ENCODE measurements around the gene AP2A1.

Gene AP2A1

DNA sequence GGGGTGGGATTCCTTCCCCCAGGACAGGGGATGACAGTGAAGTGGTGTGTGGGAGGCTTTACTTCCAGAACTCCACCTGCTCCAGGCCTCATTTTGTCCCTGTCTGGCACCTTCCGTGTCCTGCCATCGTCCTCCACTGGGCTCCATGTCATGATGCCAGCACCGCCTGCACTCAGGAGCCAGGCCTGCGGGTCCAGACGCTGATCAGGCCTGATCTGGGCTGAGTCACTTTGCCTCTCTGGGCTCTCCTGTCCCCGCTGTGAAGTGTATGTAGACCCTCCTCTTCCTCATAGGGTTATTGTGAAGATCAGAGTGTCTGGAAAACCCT lies 36.7 kb downstream of the AP2A1 start:
- no peak for TF ChIP-seq PPARA (CRISPR knock-in tag; IDR thresholded peaks at IDR 0.05; ENCODE audit: borderline replicate concordance)
- no peak for TF ChIP-seq ISL1 (CRISPR knock-in tag; IDR thresholded peaks at IDR 0.05)
- no peak for TF ChIP-seq TSHZ2 (CRISPR knock-in tag; IDR thresholded peaks at IDR 0.05)
- TF ChIP-seq ESRRG (CRISPR knock-in tag; IDR thresholded peaks at IDR 0.05): no peak
- no peak for TF ChIP-seq ARNTL (CRISPR knock-in tag; IDR thresholded peaks at IDR 0.05; ENCODE audit: borderline replicate concordance, low read depth)
- no peak for TF ChIP-seq TOX (CRISPR knock-in tag; IDR thresholded peaks at IDR 0.05; ENCODE audit: borderline replicate concordance)
- no peak for TF ChIP-seq SNAI2 (CRISPR knock-in tag; IDR thresholded peaks at IDR 0.05)
- no peak for TF ChIP-seq ZNF8 (CRISPR knock-in tag; IDR thresholded peaks at IDR 0.05)
- no peak for TF ChIP-seq GLIS3 (CRISPR knock-in tag; IDR thresholded peaks at IDR 0.05)
- TF ChIP-seq RARB (CRISPR knock-in tag; IDR thresholded peaks at IDR 0.05): no peak
- TF ChIP-seq ZFP30 (CRISPR knock-in tag; IDR thresholded peaks at IDR 0.05): no peak
- TF ChIP-seq CREB5 (CRISPR knock-in tag; IDR thresholded peaks at IDR 0.05; ENCODE audit: low read depth): no peak
- no peak for TF ChIP-seq BACH2 (CRISPR knock-in tag; IDR thresholded peaks at IDR 0.05; ENCODE audit: borderline replicate concordance)
- no peak for TF ChIP-seq CSDC2 (CRISPR knock-in tag; IDR thresholded peaks at IDR 0.05)
- no peak for ATAC-seq

DNA sequence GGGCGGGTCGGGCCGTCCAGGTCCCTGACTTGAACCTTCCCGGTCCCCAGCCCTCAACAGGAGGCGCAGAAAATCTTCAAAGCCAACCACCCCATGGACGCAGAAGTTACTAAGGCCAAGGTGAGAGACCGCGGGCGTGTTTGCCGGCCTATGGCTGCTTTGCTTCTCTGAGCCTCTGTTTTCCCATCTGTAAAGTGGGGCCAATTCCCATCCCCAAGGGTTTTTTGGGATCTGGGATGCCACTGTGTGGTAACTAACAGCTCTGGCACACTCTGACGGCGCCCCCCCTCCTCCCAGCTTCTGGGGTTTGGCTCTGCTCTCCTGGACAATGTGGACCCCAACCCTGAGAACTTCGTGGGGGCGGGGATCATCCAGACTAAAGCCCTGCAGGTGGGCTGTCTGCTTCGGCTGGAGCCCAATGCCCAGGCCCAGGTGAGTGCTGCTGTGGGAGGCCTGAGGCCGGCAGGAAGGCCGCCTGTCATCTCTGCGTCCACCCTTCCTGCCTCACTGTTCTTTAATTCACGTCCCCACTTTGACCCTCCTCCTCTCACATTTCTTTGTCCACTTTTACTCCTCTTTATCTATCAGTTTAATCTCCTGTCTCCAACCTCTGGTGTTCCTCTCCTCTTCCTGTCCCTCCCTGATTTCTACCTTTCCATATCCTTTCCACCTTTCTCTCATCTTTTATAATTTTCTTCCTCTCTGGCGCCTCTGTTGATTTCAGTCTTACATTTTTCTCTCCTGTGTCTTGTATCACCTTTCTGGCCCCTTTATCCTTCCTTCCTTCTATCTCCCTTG lies 39.2 kb downstream of the AP2A1 start:
- ATAC-seq: no peak
- TF ChIP-seq BACH2 (CRISPR knock-in tag; IDR thresholded peaks at IDR 0.05; ENCODE audit: borderline replicate concordance) (no peak), ESRRG (CRISPR knock-in tag; IDR thresholded peaks at IDR 0.05) (no peak), CSDC2 (CRISPR knock-in tag; IDR thresholded peaks at IDR 0.05) (no peak), ARNTL (CRISPR knock-in tag; IDR thresholded peaks at IDR 0.05; ENCODE audit: borderline replicate concordance, low read depth) (no peak), ZFP3 (CRISPR knock-in tag; IDR thresholded peaks at IDR 0.05) (no peak), ZNF8 (CRISPR knock-in tag; IDR thresholded peaks at IDR 0.05) (no peak), OSR1 (CRISPR knock-in tag; IDR thresholded peaks at IDR 0.05) (no peak), RARB (CRISPR knock-in tag; IDR thresholded peaks at IDR 0.05) (no peak), TOX (CRISPR knock-in tag; IDR thresholded peaks at IDR 0.05; ENCODE audit: borderline replicate concordance) (no peak), GLIS3 (CRISPR knock-in tag; IDR thresholded peaks at IDR 0.05) (no peak), ZC3H10 (CRISPR knock-in tag; IDR thresholded peaks at IDR 0.05) (no peak), ZNF565 (CRISPR knock-in tag; conservative IDR thresholded peaks at IDR 0.05; ENCODE audit: low read depth) (no peak), POU6F1 (CRISPR knock-in tag; IDR thresholded peaks at IDR 0.05; ENCODE audit: borderline replicate concordance, low read depth) (no peak), TCF4 (CRISPR knock-in tag; IDR thresholded peaks at IDR 0.05; ENCODE audit: borderline replicate concordance) (no peak), PPARA (CRISPR knock-in tag; IDR thresholded peaks at IDR 0.05; ENCODE audit: borderline replicate concordance) (no peak), ZNF70 (CRISPR knock-in tag; IDR thresholded peaks at IDR 0.05) (no peak), ISL1 (CRISPR knock-in tag; IDR thresholded peaks at IDR 0.05) (no peak)

DNA sequence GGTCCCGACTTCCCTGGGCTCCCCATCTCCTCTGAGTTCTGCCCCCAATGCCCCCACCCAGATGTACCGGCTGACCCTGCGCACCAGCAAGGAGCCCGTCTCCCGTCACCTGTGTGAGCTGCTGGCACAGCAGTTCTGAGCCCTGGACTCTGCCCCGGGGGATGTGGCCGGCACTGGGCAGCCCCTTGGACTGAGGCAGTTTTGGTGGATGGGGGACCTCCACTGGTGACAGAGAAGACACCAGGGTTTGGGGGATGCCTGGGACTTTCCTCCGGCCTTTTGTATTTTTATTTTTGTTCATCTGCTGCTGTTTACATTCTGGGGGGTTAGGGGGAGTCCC lies 39.8 kb downstream of the AP2A1 start:
- ATAC-seq: no peak
- TF ChIP-seq POU6F1 (CRISPR knock-in tag; IDR thresholded peaks at IDR 0.05; ENCODE audit: borderline replicate concordance, low read depth) (no peak), CREB5 (CRISPR knock-in tag; IDR thresholded peaks at IDR 0.05; ENCODE audit: low read depth) (no peak), CSDC2 (CRISPR knock-in tag; IDR thresholded peaks at IDR 0.05) (no peak), ZFP3 (CRISPR knock-in tag; IDR thresholded peaks at IDR 0.05) (no peak), TSHZ2 (CRISPR knock-in tag; IDR thresholded peaks at IDR 0.05) (no peak), RARB (CRISPR knock-in tag; IDR thresholded peaks at IDR 0.05) (no peak), GLIS3 (CRISPR knock-in tag; IDR thresholded peaks at IDR 0.05) (no peak), ISL1 (CRISPR knock-in tag; IDR thresholded peaks at IDR 0.05) (no peak), ZFP30 (CRISPR knock-in tag; IDR thresholded peaks at IDR 0.05) (no peak), ZNF8 (CRISPR knock-in tag; IDR thresholded peaks at IDR 0.05) (no peak), ESRRG (CRISPR knock-in tag; IDR thresholded peaks at IDR 0.05) (no peak), ZC3H10 (CRISPR knock-in tag; IDR thresholded peaks at IDR 0.05) (no peak), PATZ1 (CRISPR knock-in tag; IDR thresholded peaks at IDR 0.05; ENCODE audit: borderline replicate concordance) (no peak)

Measured in SK-N-SH treated with all-trans-retinoic acid at 6 μM for 48 hours (cell line).